HG03565 (cell line): ENCODE data around the gene CSK.
A peak's percentile ranks its signal among the peaks of the same experiment; 100 is the strongest.

ENCODE experiments used
- ATAC-seq: cut with Tn5 transposase; IDR thresholded peaks from one replicate; pipeline ENCODE4 v1.9.1; 2021; ENCODE audit warnings: mild to moderate bottlenecking, moderate library complexity; ENCODE audit not compliant: unreplicated experiment

The CSK gene

GRCh38 chr15:74840851-74841775, 59.2 kb downstream of the CSK start:
- ATAC-seq: no peak

GRCh38 chr15:74841891-74842373, 60.1 kb downstream of the CSK start:
- ATAC-seq: no peak

- ATAC-seq: peak; percentile 83
Measured at GRCh38 chr15:74842581-74843444, 60.9 kb downstream of the CSK start, which contains the start of gene ULK3. Gene ULK3, minus strand, starts transcription at chr15:74843156. Its CDS starts 51 bp downstream, at chr15:74843105.

GRCh38 chr15:74843445-74843828, 61.6 kb downstream of the CSK start:
- ATAC-seq: no peak

- ATAC-seq: no peak
Measured at GRCh38 chr15:74843891-74844299, 62.0 kb downstream of the CSK start.

GRCh38 chr15:74844319-74845207, 62.7 kb downstream of the CSK start:
- no peak for ATAC-seq

- ATAC-seq: no peak
Measured at GRCh38 chr15:74845208-74845568, 63.3 kb downstream of the CSK start.

- ATAC-seq: no peak
Measured at GRCh38 chr15:74845581-74845980, 63.7 kb downstream of the CSK start.

- no peak for ATAC-seq
Measured at GRCh38 chr15:74847432-74847831, 65.6 kb downstream of the CSK start.

- ATAC-seq: no peak
Measured at GRCh38 chr15:74850393-74850792, 68.5 kb downstream of the CSK start.

GRCh38 chr15:74851960-74852359, 70.1 kb downstream of the CSK start:
- ATAC-seq: no peak
